Endothelial cell of umbilical vein (primary cell): Measurements from ENCODE around the gene TRIM58. TPM values are rescaled to one million over a fixed set of nuclear protein-coding genes. Genes with fewer than 3 reads are reported as not detected.

Experiments
- BruUV-seq: library from RNA; stranded (reverse); fragments of 400-500 nt; replicated peaks from 2 replicates; lab custom pipeline; 2021; lab: Mats Ljungman, UMichigan
- CTCF ChIA-PET: fragments of 300-600, 350-600 bp; sonication (Branson Sonifier 250); formaldehyde crosslinking; loops from one replicate; lab custom pipeline; 2021; ENCODE audit warnings: antibody characterized with exemption, inconsistent platforms; lab: Charles Lee
- POLR2A ChIA-PET: fragments of 300-600, 350-600 bp; sonication (Branson Sonifier 250); formaldehyde crosslinking; loops from one replicate; lab custom pipeline; 2021; ENCODE audit warnings: antibody characterized with exemption, inconsistent platforms; lab: Charles Lee
- DNase-seq: peaks from one replicate; pipeline ENCODE4 v3.0.0-alpha.2; 2011; ENCODE audit warnings: low read depth, low spot score
- FAIRE-seq: peaks from 2 replicates; lab custom pipeline; 2011; peaks lifted over from hg19 to GRCh38; lab: Jason Lieb, UNC
- H2AFZ ChIP-seq: 2 replicates; pipeline ENCODE4 v1.6.0; 2012; ENCODE audit warnings: low read depth, low read length, control low read depth, inconsistent platforms
- H3K27ac ChIP-seq: 2 replicates; pipeline ENCODE4 v1.5.1; 2011; ENCODE audit warnings: low read depth, mild to moderate bottlenecking, control low read depth, low read length, moderate library complexity; ENCODE audit not compliant: insufficient read depth
- H3K27me3 ChIP-seq, 2 experiments: 2 replicates each; pipeline versions ENCODE4 v1.6.0 to v1.6.1; 2011; ENCODE audit warnings: low read length in 2 of 2, mixed read lengths in 1 of 2; ENCODE audit not compliant: control insufficient read depth in 2 of 2, insufficient read depth in 2 of 2
- H3K36me3 ChIP-seq, 2 experiments: 2 replicates in 1 of 2; 3 replicates in 1 of 2; pipeline ENCODE4 v1.5.1; 2011; ENCODE audit warnings: low read length in 2 of 2, mild to moderate bottlenecking in 1 of 2, moderate library complexity in 1 of 2; ENCODE audit not compliant: control insufficient read depth in 2 of 2, insufficient read depth in 2 of 2; ENCODE audit errors: extremely low read depth in 1 of 2
- H3K4me1 ChIP-seq: 3 replicates; pipeline ENCODE4 v1.5.1; 2011; ENCODE audit warnings: mild to moderate bottlenecking, low read length; ENCODE audit not compliant: control insufficient read depth, insufficient read depth; ENCODE audit errors: extremely low read depth
- H3K4me2 ChIP-seq: 2 replicates; pipeline ENCODE4 v1.6.1; 2011; ENCODE audit warnings: low read length, control low read depth, mixed read lengths; ENCODE audit not compliant: insufficient read depth
- H3K4me3 ChIP-seq, 3 experiments: fragments of 200-600 bp in 1 of 3; sonication (generic), shearing (Covaris generic) in 1 of 3; replicated peaks in 1 of 3; 2 replicates each; pipeline ENCODE4 v1.5.1; 2011 to 2016; ENCODE audit warnings: control low read depth in 3 of 3, low read length in 3 of 3, mild to moderate bottlenecking in 2 of 3, inconsistent platforms in 1 of 3, low read depth in 1 of 3, moderate library complexity in 1 of 3; ENCODE audit not compliant: insufficient read depth in 1 of 3
- H3K79me2 ChIP-seq: 2 replicates; pipeline ENCODE4 v1.6.0; 2012; ENCODE audit warnings: low read length, inconsistent platforms; ENCODE audit not compliant: control insufficient read depth, insufficient read depth
- H3K9ac ChIP-seq: replicated peaks from 2 replicates; pipeline ENCODE3; 2011; ENCODE audit warnings: low read length, control low read depth; ENCODE audit not compliant: insufficient read depth; ENCODE audit errors: extremely low read depth
- H3K9me1 ChIP-seq: replicated peaks from 3 replicates; pipeline ENCODE4 v1.6.0; 2011; ENCODE audit warnings: mild to moderate bottlenecking, low read length; ENCODE audit not compliant: control insufficient read depth, insufficient read depth; ENCODE audit errors: extremely low read depth
- H3K9me3 ChIP-seq: replicated peaks from 2 replicates; pipeline ENCODE4 v1.5.1; 2012; ENCODE audit warnings: low read length, inconsistent platforms; ENCODE audit not compliant: control insufficient read depth, insufficient read depth
- H4K20me1 ChIP-seq: replicated peaks from 2 replicates; pipeline ENCODE3; 2011; ENCODE audit warnings: mild to moderate bottlenecking, low read length; ENCODE audit not compliant: control insufficient read depth, insufficient read depth; ENCODE audit errors: extremely low read depth
- EZH2 ChIP-seq: IDR thresholded peaks from 2 replicates; pipeline ENCODE4 v1.6.1; 2012; ENCODE audit warnings: borderline replicate concordance, low read depth, mild to moderate bottlenecking, moderate library complexity, low read length, inconsistent platforms; ENCODE audit not compliant: severe bottlenecking
- FOS ChIP-seq: IDR thresholded peaks from 2 replicates; pipeline ENCODE4 v1.6.1; 2011; ENCODE audit warnings: mild to moderate bottlenecking, low read length, moderate library complexity, borderline replicate concordance; ENCODE audit not compliant: insufficient read depth
- GATA2 ChIP-seq: IDR thresholded peaks from 2 replicates; pipeline ENCODE4 v1.7.0; 2011; ENCODE audit warnings: low read depth, mild to moderate bottlenecking, moderate library complexity, mixed read lengths, low read length; ENCODE audit not compliant: insufficient read length, insufficient read depth
- JUN ChIP-seq: IDR thresholded peaks from 2 replicates; pipeline ENCODE4 v1.6.1; 2011; ENCODE audit warnings: borderline replicate concordance, low read depth; ENCODE audit not compliant: insufficient read length, insufficient read depth
- MYC ChIP-seq: IDR thresholded peaks from one replicate; pipeline ENCODE4 v1.6.1; 2011; ENCODE audit warnings: mild to moderate bottlenecking, low read depth, low read length
- POLR2A ChIP-seq: IDR thresholded peaks from 2 replicates; pipeline ENCODE4 v1.6.1; 2012; ENCODE audit warnings: low read depth, mild to moderate bottlenecking, control low read depth, low read length
- POLR2AphosphoS5 ChIP-seq: IDR thresholded peaks from 2 replicates; pipeline ENCODE4 v1.6.1; 2012; ENCODE audit warnings: low read depth, mild to moderate bottlenecking, control low read depth, low read length, moderate library complexity; ENCODE audit not compliant: insufficient read depth
- dilution Hi-C: fragments of 300-500 bp; cut with MboI; formaldehyde crosslinking; loops from one replicate; pipeline ENCODE4 v1.15.0; 2019; ENCODE audit warnings: low sequenced_read_pairs; ENCODE audit not compliant: extremely low pct_ligation_motif_present
- intact Hi-C: fragments of 100-400 bp; cut with micrococcal nuclease; formaldehyde crosslinking; loops from one replicate; pipeline ENCODE4 v1.10.0; 2022
- polyA plus RNA-seq, 4 experiments: library from polyadenylated mRNA; depleted of rRNA in 3 of 4; stranded (reverse) in 3 of 4; unstranded in 1 of 4; fragments of >200 nt; gene quantifications; 2 replicates each; pipeline versions ENCODE4 v1.2.1 to v1.2.3, GENCODE V29; 2011 to 2012; ENCODE audit warnings: missing spikeins in 1 of 4
- total RNA-seq: library from RNA; stranded (reverse); gene quantifications from 2 replicates; pipeline ENCODE4 v1.2.3, GENCODE V29; 2021
- TF ChIP-seq, protein P1 (sequence below): IDR thresholded peaks from 2 replicates; pipeline ENCODE4 v1.6.1; 2011; ENCODE audit not compliant: insufficient read depth, insufficient read length
- TF ChIP-seq, protein P2 (sequence below), 2 donors: IDR thresholded peaks; 1 replicate in 1 of 2; 2 replicates in 1 of 2; pipeline ENCODE4 v1.5.1; 2011; ENCODE audit warnings: low read length in 2 of 2, mild to moderate bottlenecking in 2 of 2, moderate library complexity in 2 of 2, control low read depth in 1 of 2, inconsistent platforms in 1 of 2, low read depth in 1 of 2; ENCODE audit not compliant: insufficient read depth in 1 of 2; ENCODE audit errors: extremely low read depth in 1 of 2

The TRIM58 gene
- total and polyA plus RNA-seq, 2 donors (not counting 3 experiments of a cell fraction or from before 2014, with no cell fraction given) = not detected

DNA sequence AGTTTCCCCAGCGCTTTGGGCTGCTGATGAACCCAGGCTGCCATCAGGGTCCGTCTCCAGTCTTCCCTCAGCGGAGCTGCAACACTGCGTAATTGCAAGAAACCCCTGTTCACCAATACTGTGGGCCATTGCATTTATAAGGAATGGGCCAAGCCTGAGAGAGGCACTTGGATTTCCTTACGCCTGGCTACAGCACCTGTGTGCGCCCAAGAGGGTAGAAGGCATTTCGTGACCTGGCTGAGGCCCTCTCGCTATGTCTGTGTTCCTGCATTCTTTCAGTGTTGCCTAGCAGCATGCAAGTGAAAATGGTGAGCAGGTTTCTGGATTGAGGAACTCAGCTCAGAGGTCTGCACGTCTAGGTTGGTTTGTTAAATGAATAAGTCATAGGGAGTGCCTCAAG is 26.4 kb downstream of the TRIM58 start:
- DNase-seq = no peak
- dilution Hi-C loops = no loop called here
- H3K4me1 ChIP-seq = no peaks in the 10 kb centered on the region
- H3K4me2 ChIP-seq = no peak overlapping the region
- no peak for TF ChIP-seq GATA2
- TF ChIP-seq, protein P1, sequence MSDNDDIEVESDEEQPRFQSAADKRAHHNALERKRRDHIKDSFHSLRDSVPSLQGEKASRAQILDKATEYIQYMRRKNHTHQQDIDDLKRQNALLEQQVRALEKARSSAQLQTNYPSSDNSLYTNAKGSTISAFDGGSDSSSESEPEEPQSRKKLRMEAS = no peak
- TF ChIP-seq FOS = no peak
- TF ChIP-seq, protein P2, sequence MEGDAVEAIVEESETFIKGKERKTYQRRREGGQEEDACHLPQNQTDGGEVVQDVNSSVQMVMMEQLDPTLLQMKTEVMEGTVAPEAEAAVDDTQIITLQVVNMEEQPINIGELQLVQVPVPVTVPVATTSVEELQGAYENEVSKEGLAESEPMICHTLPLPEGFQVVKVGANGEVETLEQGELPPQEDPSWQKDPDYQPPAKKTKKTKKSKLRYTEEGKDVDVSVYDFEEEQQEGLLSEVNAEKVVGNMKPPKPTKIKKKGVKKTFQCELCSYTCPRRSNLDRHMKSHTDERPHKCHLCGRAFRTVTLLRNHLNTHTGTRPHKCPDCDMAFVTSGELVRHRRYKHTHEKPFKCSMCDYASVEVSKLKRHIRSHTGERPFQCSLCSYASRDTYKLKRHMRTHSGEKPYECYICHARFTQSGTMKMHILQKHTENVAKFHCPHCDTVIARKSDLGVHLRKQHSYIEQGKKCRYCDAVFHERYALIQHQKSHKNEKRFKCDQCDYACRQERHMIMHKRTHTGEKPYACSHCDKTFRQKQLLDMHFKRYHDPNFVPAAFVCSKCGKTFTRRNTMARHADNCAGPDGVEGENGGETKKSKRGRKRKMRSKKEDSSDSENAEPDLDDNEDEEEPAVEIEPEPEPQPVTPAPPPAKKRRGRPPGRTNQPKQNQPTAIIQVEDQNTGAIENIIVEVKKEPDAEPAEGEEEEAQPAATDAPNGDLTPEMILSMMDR (IDR thresholded peaks at IDR 0.05; ENCODE audit: extremely low read depth in 1 of 2, insufficient read depth in 1 of 2, low read depth in 1 of 2, low read length in 2 of 2) = no peak
- TF ChIP-seq POLR2A = no peak
- TF ChIP-seq POLR2AphosphoS5 = no peak
- TF ChIP-seq EZH2 = no peak
- no peak for TF ChIP-seq MYC
- TF ChIP-seq JUN = no peak
- H3K9me3 ChIP-seq = peaks cover 5% of the 10 kb centered on the region
- H3K79me2 ChIP-seq = no peaks in the 10 kb centered on the region
- no peaks in the 10 kb centered on the region for H3K9me1 ChIP-seq
- no peaks in the 10 kb centered on the region for H4K20me1 ChIP-seq
- H3K4me3 ChIP-seq = no peak overlapping the region
- no peak overlapping the region for H3K27ac ChIP-seq
- intact Hi-C loops = no loop called here
- BruUV-seq = no TSS peak
- ChIA-PET POLR2A (no interaction called here), CTCF (no interaction called here)
- no peak overlapping the region for H3K9ac ChIP-seq
- no peak overlapping the region for H2AFZ ChIP-seq
- no peak for FAIRE-seq
- H3K36me3 ChIP-seq = no peaks in the 10 kb centered on the region
- H3K27me3 ChIP-seq = no peaks in the 10 kb centered on the region
